DLD1 (cell line): ENCODE measurements around the gene GRIP2.

ENCODE experiments used
- in situ Hi-C: cut with HindIII; loops from 2 replicates; pipeline ENCODE4 v1.10.0; 2017; ENCODE audit warnings: low sequenced_read_pairs

GRIP2 gene

GRCh38 chr3:14472471-14473351 lies 67.4 kb downstream of the GRIP2 start:
- in situ Hi-C loops = no loop called here

DNA sequence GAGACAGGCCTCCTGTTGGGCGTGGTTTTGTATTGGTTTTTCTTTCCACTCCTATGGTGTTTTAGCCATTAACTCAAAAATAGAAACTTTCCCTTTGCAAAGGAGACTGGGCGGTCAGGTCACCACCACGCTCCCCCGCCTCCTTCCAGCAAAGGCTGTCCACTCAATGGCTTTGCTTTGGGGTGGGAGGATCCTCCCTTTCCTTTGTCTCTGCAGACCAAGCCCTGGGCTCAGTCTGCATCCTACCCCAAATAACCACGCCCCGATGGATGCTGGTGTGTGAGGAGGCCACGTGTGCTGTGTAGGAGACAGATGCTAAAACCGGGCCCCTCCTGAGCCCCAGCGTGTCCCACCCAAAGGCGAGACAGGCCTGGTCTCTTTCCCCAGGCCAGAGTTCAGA lies 68.5 kb downstream of the GRIP2 start:
- in situ Hi-C loops = no loop called here

DNA sequence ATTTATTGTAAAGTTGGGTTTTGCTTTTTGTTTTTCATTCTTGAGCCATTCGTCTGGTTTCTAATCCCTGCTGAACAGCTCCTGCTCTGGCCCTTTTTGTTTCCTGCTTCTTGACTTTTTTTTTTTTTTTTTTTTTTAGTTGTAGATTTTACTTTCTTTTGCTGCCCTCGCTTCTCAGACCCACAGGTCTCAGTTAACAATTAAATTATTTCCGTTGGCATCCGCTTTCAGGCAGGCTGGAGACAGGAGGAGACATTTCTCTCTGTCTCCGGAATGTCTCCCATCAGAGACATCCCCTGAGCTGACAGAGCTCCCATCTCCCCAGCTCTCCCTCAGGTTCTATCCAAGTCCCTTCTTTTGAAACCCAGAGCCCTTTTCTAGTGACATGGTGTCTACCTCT lies 69.1 kb downstream of the GRIP2 start:
- in situ Hi-C loops = no loop called here

- in situ Hi-C loops = no loop called here
These were observed 69.7 kb downstream of the GRIP2 start for GRCh38 chr3:14470461-14470860.

GRCh38 chr3:14468621-14468981 lies 71.5 kb downstream of the GRIP2 start:
- in situ Hi-C loops = no loop called here

DNA sequence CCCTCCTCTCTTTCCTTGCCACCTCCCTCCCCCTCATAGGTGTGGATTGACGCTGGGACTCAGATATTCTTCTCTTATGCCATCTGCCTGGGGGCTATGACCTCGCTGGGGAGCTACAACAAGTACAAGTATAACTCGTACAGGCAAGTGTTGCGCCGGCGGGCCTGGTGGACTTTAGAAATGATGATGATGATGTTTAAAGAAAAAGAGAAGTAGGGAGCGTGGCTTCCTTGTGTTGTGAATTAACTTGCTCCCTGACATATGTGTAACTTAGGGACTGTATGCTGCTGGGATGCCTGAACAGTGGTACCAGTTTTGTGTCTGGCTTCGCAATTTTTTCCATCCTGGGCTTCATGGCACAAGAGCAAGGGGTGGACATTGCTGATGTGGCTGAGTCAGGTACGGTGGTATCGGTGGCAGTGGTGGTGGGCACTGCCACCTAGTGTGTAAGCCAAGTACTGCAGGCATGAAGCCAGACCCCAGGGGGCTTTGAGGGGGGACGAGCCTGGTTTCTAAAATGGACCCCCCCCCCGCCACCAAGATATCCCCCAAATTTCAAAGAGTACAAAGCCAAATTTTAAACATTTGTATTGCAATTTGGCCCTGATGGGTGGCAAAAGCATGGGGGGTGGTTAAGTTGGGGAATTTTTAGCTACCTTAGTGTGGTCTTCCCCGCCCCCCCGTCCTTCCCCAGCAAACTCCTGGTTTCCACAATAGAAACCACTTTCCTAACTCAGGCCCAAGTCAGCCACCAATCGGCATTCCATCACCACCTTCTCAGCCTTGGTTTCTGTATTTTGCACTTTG lies 72.1 kb downstream of the GRIP2 start:
- in situ Hi-C loops = no loop called here

DNA sequence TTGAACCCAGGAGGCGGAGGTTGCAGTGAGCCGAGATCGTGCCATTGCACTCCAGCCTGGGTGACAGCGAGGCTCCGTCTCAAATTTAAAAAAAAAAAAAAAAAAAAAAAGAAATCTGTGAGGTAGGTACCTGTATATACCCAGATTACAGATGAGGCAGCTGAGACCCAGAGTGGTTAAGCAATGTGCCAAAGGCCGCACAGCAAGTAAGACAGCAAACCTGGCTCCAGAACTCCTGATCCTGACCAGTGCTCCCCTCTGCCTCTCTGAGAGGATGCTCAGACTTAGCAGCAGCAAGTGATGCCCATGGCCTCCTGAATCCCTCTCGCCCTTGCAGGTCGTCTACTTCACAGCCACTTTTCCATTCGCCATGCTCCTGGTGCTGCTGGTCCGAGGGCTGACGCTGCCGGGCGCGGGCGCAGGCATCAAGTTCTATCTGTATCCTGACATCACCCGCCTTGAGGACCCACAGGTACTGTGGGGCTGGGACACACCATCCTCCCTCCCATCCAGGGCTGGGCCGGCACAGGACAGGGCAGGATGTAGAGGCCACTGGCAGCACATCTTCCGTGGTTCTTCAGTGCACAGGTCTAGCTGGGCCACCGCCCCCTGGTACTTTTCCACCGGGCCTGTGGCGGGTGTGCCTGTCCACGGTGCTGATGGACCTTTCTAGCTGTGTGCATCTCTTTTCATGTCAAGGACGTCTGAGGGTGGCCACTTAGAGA lies 73.8 kb downstream of the GRIP2 start:
- in situ Hi-C loops = no loop called here

DNA sequence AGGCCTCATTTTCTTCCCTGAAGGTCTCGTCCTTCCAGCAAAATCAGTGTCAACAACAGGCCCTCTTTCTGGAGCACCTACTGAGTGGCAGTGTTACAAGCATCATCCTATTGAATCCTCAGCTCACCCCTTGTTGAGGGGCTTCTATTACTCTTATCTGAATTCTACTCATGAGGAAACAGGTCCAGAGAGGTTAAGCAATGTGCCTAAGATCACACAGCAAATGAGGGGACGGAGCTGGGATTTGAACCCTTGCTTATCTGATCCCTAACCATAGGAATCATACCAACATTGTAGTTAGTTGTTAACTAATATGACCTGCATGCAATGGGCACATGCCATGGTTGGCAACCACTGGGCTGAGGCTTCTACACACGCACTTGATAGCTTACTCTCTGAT lies 74.7 kb downstream of the GRIP2 start:
- in situ Hi-C loops = no loop called here

GRCh38 chr3:14464521-14464920 lies 75.6 kb downstream of the GRIP2 start:
- in situ Hi-C loops = no loop called here

DNA sequence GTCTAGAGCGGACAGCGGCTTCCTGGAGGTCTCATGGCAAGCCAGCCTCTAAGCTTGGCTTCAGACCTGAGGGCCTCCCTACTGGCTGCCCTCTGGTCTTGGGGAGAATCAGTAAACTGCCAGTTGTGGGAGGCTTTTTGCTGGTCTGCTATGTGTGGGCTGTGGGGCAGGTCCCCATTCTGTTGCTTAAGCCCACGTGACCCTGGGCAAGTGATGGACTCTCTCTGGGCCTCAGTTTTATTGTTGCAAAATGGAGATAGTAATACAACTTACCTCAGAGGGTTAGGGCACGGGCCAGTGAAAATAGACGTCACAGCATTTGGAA lies 76.0 kb downstream of the GRIP2 start:
- in situ Hi-C loops = no loop called here

DNA sequence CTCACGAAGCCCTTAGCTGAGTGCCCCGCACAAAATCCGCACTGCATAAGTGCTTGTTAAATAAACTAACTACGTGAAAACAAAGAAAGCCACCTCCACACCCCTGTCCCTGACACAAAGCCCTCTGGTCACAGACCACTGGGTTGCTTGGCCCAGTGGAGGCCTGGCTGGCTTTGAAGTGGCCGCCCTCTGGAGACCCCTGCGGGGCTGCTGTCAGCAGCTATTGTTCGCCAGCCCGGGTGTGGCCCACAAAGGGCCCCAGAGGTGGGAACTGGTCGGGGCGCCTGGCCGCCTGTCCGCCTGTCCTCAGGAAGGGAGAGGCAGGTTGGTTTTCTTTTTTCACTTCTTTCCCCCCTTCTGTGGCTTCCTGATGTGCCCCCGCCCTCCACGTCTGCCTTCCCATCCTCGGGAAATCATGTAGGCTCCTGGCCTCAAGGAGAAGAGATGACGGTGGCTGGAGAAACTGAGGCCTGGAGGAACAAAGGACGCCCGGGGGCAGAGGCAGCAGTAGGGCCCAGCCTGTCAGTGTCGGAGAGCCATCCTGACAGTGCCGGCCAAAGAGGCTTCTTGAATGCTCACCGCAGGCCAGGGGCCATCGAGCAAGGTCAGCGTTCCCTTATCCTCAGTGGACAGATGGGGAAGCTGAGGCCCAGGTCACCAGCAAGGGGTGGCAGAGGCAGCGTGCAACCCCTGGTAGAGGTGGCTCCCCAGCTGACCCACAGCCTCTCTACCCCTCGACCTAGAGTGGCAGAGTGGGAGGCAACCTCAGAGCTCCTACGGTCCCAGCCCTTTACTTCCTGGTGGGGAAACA lies 76.6 kb downstream of the GRIP2 start:
- in situ Hi-C loops = no loop called here

- in situ Hi-C loops = no loop called here
These were observed 77.4 kb downstream of the GRIP2 start for GRCh38 chr3:14462738-14463137.

GRCh38 chr3:14461748-14462324 lies 78.3 kb downstream of the GRIP2 start:
- in situ Hi-C loops = no loop called here

DNA sequence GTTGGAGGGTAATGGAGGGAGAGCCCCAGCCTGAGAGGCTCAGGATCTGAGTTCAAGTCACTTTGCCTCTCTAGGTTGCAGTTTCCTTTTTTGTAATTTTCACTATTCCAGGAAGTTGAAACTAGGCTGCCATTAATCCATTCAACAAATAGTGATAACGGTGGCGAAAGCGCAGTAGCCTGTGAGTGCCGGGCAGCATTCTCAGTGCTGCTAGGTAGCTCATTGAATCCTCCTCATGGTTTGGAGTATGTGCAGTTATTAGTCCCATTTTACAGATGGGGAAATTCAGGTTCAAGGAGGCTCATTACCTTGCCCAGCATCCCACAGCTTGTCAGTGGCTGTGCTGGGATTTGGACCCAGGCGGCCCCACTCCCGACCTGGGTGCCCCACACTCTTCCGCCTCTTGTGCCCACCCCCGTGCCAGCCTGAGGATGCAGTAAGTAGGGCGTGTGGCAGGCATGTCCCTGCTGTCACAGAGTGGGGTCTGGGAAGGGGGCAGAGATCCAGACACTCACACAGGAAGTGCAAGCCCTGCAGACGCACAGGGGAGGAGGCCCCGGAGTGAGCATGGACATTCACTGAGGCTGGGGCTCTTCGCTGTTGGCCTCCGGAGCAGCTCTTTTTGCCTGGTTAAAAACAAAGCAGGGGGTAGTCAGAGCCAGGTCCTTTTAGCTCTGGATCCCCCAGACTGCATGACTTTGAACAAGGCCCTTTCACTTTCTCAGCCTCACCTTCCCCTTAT lies 79.0 kb downstream of the GRIP2 start:
- in situ Hi-C loops = no loop called here

DNA sequence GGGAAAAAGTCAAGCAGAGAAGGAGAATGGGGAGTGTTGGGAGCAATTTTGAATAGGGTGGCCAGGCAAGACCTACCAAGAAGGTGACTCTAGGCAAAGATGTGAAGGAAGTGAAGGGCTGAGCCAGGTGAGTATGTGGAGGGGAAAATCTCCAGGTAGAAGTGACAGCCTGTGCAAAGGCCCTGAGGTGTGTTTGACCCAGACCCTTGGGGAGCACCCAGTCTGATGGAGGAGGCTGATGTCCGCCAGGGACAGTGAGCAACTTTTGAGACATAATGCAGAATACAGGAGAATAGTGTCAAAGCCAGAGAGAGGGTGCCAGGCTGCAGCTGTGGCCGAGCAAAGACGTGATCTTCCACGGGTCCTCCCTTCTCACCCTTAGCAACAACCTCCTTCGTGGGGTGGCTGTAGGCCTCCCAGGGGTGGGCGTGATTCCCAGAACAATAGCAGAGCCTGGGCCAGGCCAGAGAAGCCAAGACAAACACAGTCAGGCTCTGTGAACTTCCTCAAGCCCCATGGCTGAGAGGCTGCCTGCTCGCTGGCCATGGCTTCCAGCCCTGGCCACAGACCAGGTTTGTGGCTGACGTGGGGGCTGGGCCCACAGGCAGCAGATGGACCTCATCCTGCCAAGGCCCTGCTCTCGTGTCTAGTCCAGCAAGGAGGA lies 79.7 kb downstream of the GRIP2 start:
- in situ Hi-C loops = no loop called here

- in situ Hi-C loops = no loop called here
These were observed 80.4 kb downstream of the GRIP2 start for GRCh38 chr3:14459787-14460186.

DNA sequence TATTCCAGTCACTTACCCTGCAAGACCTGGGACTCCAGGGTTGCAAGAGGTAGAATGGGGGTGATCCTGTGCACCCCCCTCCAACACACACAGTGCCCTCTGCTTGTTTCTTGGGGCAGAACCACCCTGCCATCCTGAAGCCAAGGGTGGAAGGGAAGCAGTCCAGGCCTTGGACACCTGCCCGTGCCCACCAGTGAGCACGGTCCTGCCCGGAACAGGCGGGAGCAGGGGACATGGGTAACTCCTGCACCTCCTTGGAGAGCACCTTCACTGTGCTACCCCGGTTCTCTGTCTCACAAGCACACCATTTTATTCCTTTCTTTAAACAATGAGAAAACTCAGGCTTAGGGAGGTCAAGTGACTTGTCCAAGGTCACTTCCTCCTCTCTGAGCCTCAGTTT lies 80.8 kb downstream of the GRIP2 start:
- in situ Hi-C loops = no loop called here

DNA sequence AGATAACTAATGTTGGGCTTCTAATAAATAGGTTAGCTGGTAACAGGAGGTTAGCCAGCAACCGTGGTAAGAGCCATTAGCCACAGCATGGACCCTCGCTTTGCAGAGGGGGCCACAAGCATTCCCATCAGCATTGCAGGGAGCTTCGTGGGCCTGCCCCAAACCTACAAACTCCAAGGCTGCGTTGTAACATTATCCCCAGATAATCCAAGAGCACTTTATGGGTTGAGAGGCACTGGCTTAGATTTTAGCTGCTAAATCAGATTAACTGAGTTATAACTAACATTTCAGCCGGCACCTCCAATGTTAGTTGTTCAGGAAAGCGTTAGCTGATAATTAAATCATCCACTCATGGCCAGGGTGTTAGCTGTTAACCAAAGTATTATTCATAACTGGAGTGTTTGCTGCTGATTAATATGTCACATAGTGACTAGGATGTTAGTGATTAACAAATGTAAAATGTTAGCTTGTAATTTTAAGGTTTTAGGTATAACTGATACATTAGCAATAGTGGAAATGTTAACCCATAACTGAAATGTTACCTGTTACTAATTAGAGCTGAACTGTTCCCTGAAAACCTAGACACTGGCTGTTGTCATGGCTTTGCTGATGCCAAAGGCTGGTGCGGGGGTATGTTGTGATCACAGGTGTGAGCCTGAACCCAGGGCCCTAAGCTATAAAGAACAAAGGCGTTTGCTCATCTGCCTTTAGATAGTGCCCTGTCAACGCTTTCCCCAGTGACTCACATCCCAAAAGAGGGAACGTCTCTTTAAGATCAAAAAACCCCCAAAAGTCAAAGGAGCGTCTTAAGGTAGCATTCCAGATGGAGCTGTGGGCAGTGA lies 81.5 kb downstream of the GRIP2 start:
- in situ Hi-C loops = no loop called here
